GM19025 (cell line): ENCODE data around the gene PGRMC2.

Experiments
- ATAC-seq: cut with Tn5 transposase; IDR thresholded peaks from one replicate; pipeline ENCODE4 v1.9.1; 2021; ENCODE audit warnings: mild to moderate bottlenecking, low read depth, moderate library complexity; ENCODE audit not compliant: unreplicated experiment

PGRMC2 gene

DNA sequence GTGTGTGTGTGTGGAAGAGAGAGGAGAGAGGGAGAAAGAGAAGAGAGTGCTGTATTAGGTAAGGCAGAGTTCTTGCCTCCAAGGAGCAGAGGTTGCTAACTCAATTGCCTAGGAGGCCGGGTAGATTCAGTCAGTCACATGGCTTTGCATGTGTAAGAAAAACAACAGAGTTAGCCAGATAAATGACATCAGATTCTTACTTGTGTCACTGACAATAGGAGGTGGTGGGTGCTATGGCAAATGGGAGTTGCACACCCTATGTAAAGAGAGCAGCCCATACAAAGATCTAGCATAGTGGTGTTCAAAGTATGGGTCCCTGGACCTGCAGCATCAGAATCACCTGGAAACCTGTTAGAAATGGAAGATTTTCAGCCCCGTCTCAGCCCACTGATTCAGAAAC lies 14.4 kb upstream of the PGRMC2 start:
- no peak for ATAC-seq

DNA sequence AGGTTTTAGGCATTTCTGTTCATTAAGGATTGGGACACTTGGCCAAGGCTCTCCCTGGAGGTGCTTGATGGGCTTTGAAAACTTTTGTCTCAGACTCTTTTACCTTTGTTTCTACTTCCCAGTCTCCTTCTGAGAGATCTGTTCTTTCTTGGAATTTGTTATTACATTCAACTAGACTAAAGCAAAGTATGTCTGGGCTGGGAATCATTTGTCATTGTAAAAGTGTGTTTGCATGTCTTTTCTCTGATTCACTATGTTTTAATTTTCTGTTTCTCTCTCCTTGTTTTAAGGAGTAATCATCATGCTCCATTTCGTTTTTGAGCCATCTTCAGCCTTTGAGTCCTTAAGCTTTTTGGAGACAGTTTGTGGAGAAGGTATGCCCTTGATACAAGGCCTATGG lies 12.2 kb upstream of the PGRMC2 start:
- no peak for ATAC-seq

GRCh38 chr4:128298852-128299251 lies 11.2 kb upstream of the PGRMC2 start:
- no peak for ATAC-seq

DNA sequence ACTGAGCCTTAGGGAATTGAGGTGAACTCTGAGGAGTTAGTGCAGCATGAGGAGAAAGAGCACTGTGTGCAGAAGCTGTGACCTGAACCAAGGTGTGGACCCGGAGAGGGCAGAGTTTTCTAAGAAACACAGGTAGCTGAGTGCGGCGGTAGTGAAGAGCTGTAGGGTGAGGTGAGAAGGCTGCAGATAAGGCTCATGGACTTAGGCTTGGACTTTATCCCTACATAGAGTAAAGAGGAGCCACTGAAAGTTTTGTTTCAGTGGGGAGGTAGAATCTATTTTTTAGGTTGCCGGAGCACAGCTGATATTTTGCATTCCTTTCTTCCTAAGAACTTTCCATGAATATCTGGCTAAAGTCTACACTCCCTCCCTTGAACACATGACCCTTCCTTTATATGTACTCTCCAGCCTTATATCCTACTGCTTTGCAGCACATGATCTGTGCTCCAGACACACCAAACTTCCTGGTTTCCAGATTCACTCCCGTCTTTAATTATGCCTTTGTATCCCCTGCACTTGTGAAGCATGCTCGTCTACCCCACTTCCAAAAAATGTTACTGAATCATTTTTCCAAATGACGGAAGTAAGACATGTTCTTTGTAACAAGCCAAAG lies 10.6 kb upstream of the PGRMC2 start:
- ATAC-seq = no peak

DNA sequence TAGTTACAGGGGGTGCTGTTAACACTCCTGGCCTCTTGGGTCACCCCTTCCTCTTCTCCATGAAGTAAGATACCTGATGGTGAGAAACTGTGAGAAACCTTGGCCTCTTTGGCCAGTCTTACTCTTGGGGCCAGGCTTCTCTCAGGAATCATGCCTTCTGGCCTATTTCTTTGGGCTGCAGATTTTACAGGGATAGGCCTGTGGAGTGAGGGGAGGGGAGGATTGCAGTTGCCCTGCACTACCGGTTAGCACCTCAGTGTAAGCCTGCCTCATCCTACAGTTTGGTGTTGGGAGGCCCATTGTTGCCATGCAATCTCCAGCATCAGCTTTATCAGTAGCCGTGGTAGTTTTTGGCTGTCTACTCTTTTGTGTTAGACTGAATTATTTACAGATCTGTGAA lies 7.6 kb upstream of the PGRMC2 start:
- ATAC-seq = no peak

- ATAC-seq = no peak
These were observed 6.9 kb upstream of the PGRMC2 start for GRCh38 chr4:128294464-128294863.

GRCh38 chr4:128292349-128292748 lies 4.7 kb upstream of the PGRMC2 start:
- no peak for ATAC-seq

DNA sequence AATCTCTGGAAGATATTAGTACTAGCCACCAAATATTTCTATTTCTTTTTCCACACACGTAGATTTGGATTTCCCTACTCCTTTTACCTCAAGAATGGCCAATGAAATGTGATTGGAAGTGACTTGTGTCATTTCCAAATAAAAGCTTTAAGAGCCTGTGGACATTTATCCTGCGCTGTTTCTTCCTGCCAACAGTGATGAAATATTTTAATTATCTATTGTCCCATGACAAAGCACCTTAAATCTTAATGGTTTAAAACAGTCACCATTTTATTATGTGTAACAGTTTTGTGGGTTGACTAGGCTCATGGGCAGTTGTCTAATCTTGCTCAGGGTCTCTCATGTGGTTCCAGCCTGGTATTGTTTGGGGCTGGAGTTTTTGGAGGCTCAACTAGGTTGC lies 3.5 kb upstream of the PGRMC2 start:
- no peak for ATAC-seq

DNA sequence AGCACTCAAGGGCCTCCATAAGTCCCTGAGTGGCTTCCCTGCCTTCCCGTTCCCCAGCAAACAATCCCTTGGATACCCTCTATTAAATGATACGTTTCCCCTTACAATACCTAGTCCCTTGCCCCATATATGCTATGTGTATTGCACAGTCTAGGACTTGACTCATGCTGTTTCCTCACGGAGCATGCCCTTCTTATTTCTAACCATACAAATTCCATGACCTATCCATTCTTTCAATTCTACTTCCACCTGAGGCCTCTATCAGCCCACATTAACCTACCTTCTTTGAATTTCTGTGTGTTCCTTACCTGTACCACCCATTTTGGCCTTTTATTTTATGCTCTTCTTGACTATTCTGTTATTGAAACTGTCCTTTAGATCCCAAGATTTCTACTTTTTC lies 2.9 kb upstream of the PGRMC2 start:
- no peak for ATAC-seq

DNA sequence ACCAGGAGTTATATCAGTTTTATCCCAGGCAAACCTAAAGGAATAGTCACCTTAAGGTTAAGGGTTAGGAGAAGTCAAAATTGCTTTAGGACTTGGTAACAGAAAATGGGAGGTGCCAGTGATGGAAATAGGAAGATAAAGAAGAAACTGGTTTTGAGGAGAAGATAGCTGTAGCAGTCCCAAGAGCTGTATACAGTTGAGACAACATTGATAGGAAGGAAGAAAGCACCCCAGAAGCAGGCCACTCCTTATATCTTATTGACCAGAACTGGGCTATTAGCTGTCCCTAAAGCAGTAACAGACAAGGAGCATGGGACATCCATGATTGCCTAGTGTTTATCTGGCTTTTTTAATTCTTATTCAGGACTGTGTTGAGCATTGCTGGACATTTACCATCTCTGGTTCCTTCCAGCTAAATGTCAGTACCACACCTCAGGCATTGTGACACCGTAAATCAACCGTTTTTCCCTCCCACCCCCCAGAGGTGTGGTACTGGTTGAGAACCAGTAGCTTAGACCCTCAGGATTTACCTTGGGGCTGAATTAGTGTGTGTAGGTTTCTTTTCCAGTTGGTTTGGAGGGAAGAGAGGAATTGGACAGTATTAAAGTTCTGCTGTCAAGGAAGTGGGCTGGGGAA lies 2.0 kb upstream of the PGRMC2 start:
- no peak for ATAC-seq

- no peak for ATAC-seq
These were observed 1.1 kb upstream of the PGRMC2 start for GRCh38 chr4:128288689-128289106.

- ATAC-seq = peak; percentile 82
These were observed 467 bp upstream of the PGRMC2 start for GRCh38 chr4:128287871-128288688.

- no peak for ATAC-seq
These were observed 1.0 kb downstream of the PGRMC2 start for GRCh38 chr4:128286474-128287058.

- no peak for ATAC-seq
These were observed 2.3 kb downstream of the PGRMC2 start for GRCh38 chr4:128285085-128285997.

GRCh38 chr4:128284317-128284716 lies 3.3 kb downstream of the PGRMC2 start:
- ATAC-seq = no peak

DNA sequence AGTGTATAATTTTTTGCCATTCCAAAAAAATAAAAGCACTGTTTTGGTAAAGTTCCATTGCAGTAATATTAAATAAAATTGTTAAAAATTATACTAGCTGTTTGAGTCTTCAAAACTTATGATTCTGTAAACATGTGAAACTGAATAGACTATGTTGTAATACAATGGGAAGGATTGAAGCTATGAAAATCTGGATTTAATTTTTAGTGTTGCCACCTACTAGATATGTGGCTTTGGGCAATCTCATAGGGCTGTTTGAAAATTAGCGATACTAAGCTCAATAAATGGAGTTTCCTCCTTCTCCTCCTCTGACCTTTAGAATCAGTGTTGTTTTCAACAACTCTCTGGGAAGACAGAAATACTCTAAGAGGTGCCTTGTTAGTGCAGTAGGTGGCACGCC lies 4.5 kb downstream of the PGRMC2 start:
- ATAC-seq = no peak

DNA sequence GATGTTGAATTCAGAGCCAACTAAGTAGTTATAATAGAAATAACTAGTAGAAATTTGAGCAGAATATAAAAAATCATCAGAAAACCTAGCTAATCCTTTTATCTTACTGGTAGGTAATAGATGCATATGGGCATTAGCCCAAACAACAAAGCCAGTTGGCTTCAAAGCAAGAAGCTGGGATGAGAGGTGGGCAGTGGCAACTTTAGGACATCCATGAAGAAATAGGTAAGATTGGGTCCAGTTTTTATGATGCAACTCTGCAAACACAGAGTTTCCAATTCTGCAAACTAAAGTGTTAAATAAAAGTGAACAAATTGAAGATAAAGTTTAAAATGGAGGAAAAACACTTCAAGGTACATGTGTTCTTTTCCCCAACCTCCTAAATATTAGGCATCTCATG lies 5.1 kb downstream of the PGRMC2 start:
- ATAC-seq = no peak

- ATAC-seq = no peak
These were observed 6.3 kb downstream of the PGRMC2 start for GRCh38 chr4:128281354-128281753.

GRCh38 chr4:128279624-128280225 lies 7.9 kb downstream of the PGRMC2 start:
- no peak for ATAC-seq

DNA sequence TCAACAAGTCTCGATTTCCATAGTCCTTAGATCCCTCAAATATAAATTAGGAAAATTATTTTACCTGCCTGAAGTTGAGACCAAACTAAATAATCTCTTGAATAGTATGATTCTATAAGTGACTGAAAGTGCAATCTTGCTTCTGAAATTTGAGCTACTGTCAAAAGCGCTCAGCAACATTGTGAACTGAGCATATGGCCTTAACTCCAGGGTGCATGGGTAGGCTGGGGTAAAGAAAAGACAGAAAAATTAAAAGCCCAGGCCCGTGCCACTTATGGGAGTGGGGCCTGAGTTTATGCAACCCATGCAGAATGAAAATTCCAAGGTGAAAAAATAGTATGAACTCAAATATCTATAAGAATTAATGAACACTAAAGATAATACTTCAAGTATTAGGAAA lies 9.8 kb downstream of the PGRMC2 start:
- no peak for ATAC-seq
